H1 (cell line): ENCODE results near the gene OOSP2. TPM values are rescaled to one million over a fixed set of nuclear protein-coding genes. Genes with fewer than 3 reads are reported as not detected.

Experiments used
- CEBPB ChIP-seq: IDR thresholded peaks from 2 replicates; pipeline ENCODE4 v1.6.1; 2012; ENCODE audit warnings: low read depth, low read length
- CTBP2 ChIP-seq: IDR thresholded peaks from 2 replicates; pipeline ENCODE4 v1.7.0; 2011; ENCODE audit warnings: borderline replicate concordance, mild to moderate bottlenecking, moderate library complexity, mixed read lengths, low read length; ENCODE audit not compliant: insufficient read depth, insufficient read length
- POLR2A ChIP-seq, 2 experiments: IDR thresholded peaks; 1 replicate in 1 of 2; 2 replicates in 1 of 2; pipeline ENCODE4 v1.6.1; 2011; ENCODE audit warnings: low read depth in 2 of 2, low read length in 2 of 2, mild to moderate bottlenecking in 2 of 2; ENCODE audit errors: control extremely low read depth in 1 of 2
- RAD21 ChIP-seq, 2 experiments: IDR thresholded peaks in 1 of 2; conservative IDR thresholded peaks in 1 of 2; 2 replicates each; pipeline ENCODE4 v1.6.1; 2011; ENCODE audit warnings: low read depth in 2 of 2, low read length in 2 of 2, improper control_type of control experiment in 1 of 2, inconsistent platforms in 1 of 2, mild to moderate bottlenecking in 1 of 2, moderate library complexity in 1 of 2
- SP4 ChIP-seq: IDR thresholded peaks from 2 replicates; pipeline ENCODE4 v1.6.1; 2012; ENCODE audit warnings: low read length, inconsistent platforms
- TEAD4 ChIP-seq: IDR thresholded peaks from 2 replicates; pipeline ENCODE4 v1.6.1; 2012; ENCODE audit warnings: low read depth, low read length, inconsistent platforms, mixed read lengths
- polyA plus RNA-seq, 7 experiments: library from polyadenylated mRNA; depleted of rRNA in 3 of 7; stranded (reverse) in 5 of 7; unstranded in 2 of 7; fragments of >200 nt in 5 of 7; fragments of 200-250 nt in 2 of 7; gene quantifications; 1 replicate in 5 of 7; 2 replicates in 1 of 7; 4 replicates in 1 of 7; pipeline versions ENCODE4 v1.2.1 to v1.2.3, GENCODE V29; 2011 to 2013; ENCODE audit warnings: missing spikeins in 2 of 7, mixed read lengths in 2 of 7
- total RNA-seq: library from RNA; stranded (reverse); fragmentation: NEBNext Ultra II Directional; extraction: Animal tissue kit (Norgen Biotek cat#: 25700); gene quantifications from 2 replicates; pipeline ENCODE4 v1.2.1, GENCODE V29; 2021

Gene OOSP2
- total and polyA plus RNA-seq, 2 of the 8 experiments (the other 6 are each of a cell fraction or from before 2014, with no cell fraction given) = not detected

- TF ChIP-seq TEAD4 (no peak), CTBP2 (no peak), RAD21 (IDR thresholded peaks at IDR 0.05 in 1 of 2, conservative IDR thresholded peaks at IDR 0.05 in 1 of 2; ENCODE audit: low read depth in 2 of 2, low read length in 2 of 2) (no peak), POLR2A (IDR thresholded peaks at IDR 0.05; ENCODE audit: control extremely low read depth in 1 of 2, low read depth in 2 of 2, low read length in 2 of 2) (no peak), CEBPB (no peak), SP4 (no peak)
Observed at GRCh38 chr11:60085909-60086308, 45.7 kb downstream of the OOSP2 start (continued).
